Heart right ventricle (tissue), 16 donors: ENCODE measurements around the gene TMTC4. TPM values are rescaled to one million over a fixed set of nuclear protein-coding genes. Genes with fewer than 3 reads are reported as not detected.
A peak's percentile ranks its signal among the peaks of the same experiment; 100 is the strongest.

Experiments used
- ATAC-seq, 8 donors: fragments of 200-7000 bp; cut with Tn5 transposase; one replicate each; pipeline ENCODE4 v1.9.1; 2020; ENCODE audit warnings: mild to moderate bottlenecking in 8 of 8, moderate library complexity in 8 of 8, moderate number of reproducible peaks in 1 of 8
- DNase-seq, 2 donors: peaks; one replicate each; pipeline ENCODE4 v3.0.0-alpha.2; 2020
- H3K27ac ChIP-seq, 10 donors: fragments of 200-600 bp; sonication (generic) in 2 of 10; one replicate each; pipeline versions ENCODE4 v1.5.0 to v1.8.0; 2020 to 2022; ENCODE audit warnings: mild to moderate bottlenecking in 3 of 10
- H3K27me3 ChIP-seq, 7 donors: fragments of 200-600 bp; one replicate each; pipeline ENCODE4 v1.8.0; 2021 to 2022; ENCODE audit warnings: mild to moderate bottlenecking in 2 of 7
- H3K36me3 ChIP-seq, 9 donors: fragments of 200-600 bp; sonication (generic) in 1 of 9; one replicate each; pipeline versions ENCODE4 v1.5.0 to v1.8.0; 2020 to 2022; ENCODE audit warnings: mild to moderate bottlenecking in 2 of 9
- H3K4me1 ChIP-seq, 9 donors: fragments of 200-600 bp; sonication (generic) in 1 of 9; one replicate each; pipeline versions ENCODE4 v1.5.0 to v1.8.0; 2020 to 2022; ENCODE audit warnings: mild to moderate bottlenecking in 4 of 9
- H3K4me3 ChIP-seq, 10 donors: fragments of 200-600 bp; sonication (generic) in 2 of 10; one replicate each; pipeline versions ENCODE4 v1.5.0 to v1.8.0; 2020 to 2022; ENCODE audit warnings: mild to moderate bottlenecking in 7 of 10, moderate library complexity in 2 of 10
- H3K9me3 ChIP-seq, 11 donors: fragments of 200-600 bp in 10 of 11; sonication (generic) in 2 of 11; one replicate each; pipeline versions ENCODE4 v1.5.0 to v1.8.0; 2013 to 2022; ENCODE audit warnings: mild to moderate bottlenecking in 2 of 11, control low read depth in 1 of 11, moderate library complexity in 1 of 11
- WGBS, 2 donors: extraction: QIAGEN DNeasy Blood & Tissue Kit; methylation state at CpG; one replicate each; pipeline ENCODE4 v1.1.7; 2013; ENCODE audit warnings: inconsistent platforms in 1 of 2; 5-methylcytosine and 5-hydroxymethylcytosine counted together
- intact Hi-C, 10 donors: fragments of 100-400 bp; cut with DNase I; formaldehyde crosslinking; loops; one replicate each; pipeline versions ENCODE4 v1.11.1 to v1.14.2; 2022
- polyA plus RNA-seq, 2 donors: library from polyadenylated mRNA; stranded (reverse); fragments of 200-250 nt; gene quantifications; one replicate each; pipeline ENCODE4 v1.2.3, GENCODE V29; 2013
- total RNA-seq, 10 donors: library from RNA; stranded (reverse); fragmentation: NEBNext Ultra II Directional in 3 of 10; extraction: Animal tissue kit (Norgen Biotek cat#: 25700) in 3 of 10; gene quantifications; one replicate each; pipeline versions ENCODE4 v1.2.1 to v1.2.4, GENCODE V29; 2021 to 2023
- TF ChIP-seq, protein P1 (sequence below), 9 donors: fragments of 200-600 bp; sonication (generic) in 2 of 9; IDR thresholded peaks; one replicate each; pipeline versions ENCODE4 v1.5.0 to v1.8.0; 2021 to 2022; ENCODE audit warnings: antibody characterized with exemption in 9 of 9, mild to moderate bottlenecking in 5 of 9, moderate library complexity in 1 of 9
- donor health status: Arrhythmogenic right ventricular cardiomyopathy.
- donor health status: ischemic (EF 13 %, LVEDD 7.1; RV severe dilation, severe dysfunction).
- donor health status: healthy with polysubstance abuse.
- donor health status: DM: no; HTN: yes; CAD: no.
- donor health status: DM: no; HTN: no; CAD: no.
- donor health status: ischemic (EF 25% LVEDD 6.9; RV normal size, moderate dysfunction).
- donor health status: ischemic (EF 25% LVEDD 5.7; RV mildly dilated, moderate dysfunction).
- donor health status: healthy.
- donor health status: DM: yes; HTN: yes; CAD: no.
- donor health status: Ischemic cardiomyopathy.
- donor health status: ischemic (EF 35%, LVEDD 5.7; RV mildly dilated, moderate dysfunction).
- donor health status: nonischemic (EF 11% LVEDD 7.7; RV severe dilation, severe dysfunction).
- donor health status: DM: yes; HTN: yes; CAD: no.
- donor health status: PGD.
- donor health status: ischemic (EF 29% LVEDD 5.4; RV normal size, mild dysfunction).
- donor health status: nonischemic (EF 23%, LVEDD 6.1; RV moderate dilation, normal function).

TMTC4 gene
- total and polyA plus RNA-seq, 12 donors, result 2.5 to 9.4 (median 6.0) TPM

DNA sequence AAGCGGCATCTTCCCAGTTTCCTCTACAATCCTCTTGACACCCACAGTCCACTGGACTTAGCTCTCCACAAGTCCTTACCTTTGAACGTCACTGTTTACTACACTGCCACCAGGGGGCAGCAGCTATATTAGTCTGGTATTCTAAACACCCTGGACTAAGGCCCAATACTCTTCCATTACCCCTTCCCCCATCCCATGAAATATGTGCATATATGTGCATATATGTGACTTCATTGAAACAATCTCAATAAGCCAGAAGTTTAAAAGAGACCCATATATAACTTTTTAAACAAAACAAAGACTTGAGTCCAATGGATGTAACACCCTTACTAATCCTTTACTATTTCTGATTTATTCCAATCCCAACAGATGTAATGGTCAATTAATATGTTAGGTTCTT is 101.5 kb downstream of the TMTC4 start:
- Histone ChIP-seq H3K27ac (no peak overlapping the region), H3K4me3 (no peak overlapping the region), H3K27me3 (no peaks in the 10 kb centered on the region), H3K4me1 (no peaks in the 10 kb centered on the region), H3K36me3 (no peaks in the 10 kb centered on the region), H3K9me3 (no peaks in the 10 kb centered on the region)
- ATAC-seq, result peak in 5 of 8 donors; percentile 62 to 70 (median 69)
- 38 to 41% methylated on average over 2 of the region's 2 CpGs for WGBS, 2 donors
- DNase-seq, result peak; percentile 46 to 61
- TF ChIP-seq, protein P1, sequence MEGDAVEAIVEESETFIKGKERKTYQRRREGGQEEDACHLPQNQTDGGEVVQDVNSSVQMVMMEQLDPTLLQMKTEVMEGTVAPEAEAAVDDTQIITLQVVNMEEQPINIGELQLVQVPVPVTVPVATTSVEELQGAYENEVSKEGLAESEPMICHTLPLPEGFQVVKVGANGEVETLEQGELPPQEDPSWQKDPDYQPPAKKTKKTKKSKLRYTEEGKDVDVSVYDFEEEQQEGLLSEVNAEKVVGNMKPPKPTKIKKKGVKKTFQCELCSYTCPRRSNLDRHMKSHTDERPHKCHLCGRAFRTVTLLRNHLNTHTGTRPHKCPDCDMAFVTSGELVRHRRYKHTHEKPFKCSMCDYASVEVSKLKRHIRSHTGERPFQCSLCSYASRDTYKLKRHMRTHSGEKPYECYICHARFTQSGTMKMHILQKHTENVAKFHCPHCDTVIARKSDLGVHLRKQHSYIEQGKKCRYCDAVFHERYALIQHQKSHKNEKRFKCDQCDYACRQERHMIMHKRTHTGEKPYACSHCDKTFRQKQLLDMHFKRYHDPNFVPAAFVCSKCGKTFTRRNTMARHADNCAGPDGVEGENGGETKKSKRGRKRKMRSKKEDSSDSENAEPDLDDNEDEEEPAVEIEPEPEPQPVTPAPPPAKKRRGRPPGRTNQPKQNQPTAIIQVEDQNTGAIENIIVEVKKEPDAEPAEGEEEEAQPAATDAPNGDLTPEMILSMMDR (IDR thresholded peaks at IDR 0.05), result peak; percentile 30 to 78 (median 68)
- intact Hi-C loops, result loop anchor here in 3 of 10 donors (2.0 to 10.0 kb wide), 2 partner anchors 102 to 532 kb away; partner anchors contain the start of gene TMTC4 (in 1 of the 3)

DNA sequence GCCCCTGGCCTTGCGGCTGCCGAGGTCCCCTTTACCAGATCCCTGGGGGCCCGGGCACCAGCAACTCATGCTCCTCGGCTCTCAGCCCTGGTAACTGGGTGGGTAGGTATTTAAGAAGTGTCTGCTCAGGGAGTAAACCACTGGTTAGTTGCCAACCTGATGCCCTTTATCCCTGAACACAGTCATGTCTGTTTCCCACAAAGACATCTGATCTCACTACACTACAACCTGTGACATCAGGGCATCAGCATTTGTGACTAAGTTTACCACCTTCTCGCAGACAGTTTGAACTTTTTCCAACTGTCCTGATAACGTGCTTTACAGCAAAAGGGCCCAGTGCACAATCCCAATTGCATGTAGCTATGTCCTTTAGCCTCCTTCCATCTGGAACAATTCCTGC is 108.1 kb downstream of the TMTC4 start:
- 82 to 87% methylated on average over 6 of the region's 6 CpGs for WGBS, 2 donors
- intact Hi-C loops, result no loop called here
- Histone ChIP-seq H3K27ac (no peak overlapping the region), H3K4me3 (no peak overlapping the region), H3K36me3 (no peaks in the 10 kb centered on the region), H3K9me3 (peaks cover 0 to 9% (median 0%) of the 10 kb centered on the region in 11 donors), H3K27me3 (no peaks in the 10 kb centered on the region), H3K4me1 (no peaks in the 10 kb centered on the region)
- no peak for DNase-seq
- TF ChIP-seq, protein P1 (IDR thresholded peaks at IDR 0.05), result no peak
- no peak for ATAC-seq

DNA sequence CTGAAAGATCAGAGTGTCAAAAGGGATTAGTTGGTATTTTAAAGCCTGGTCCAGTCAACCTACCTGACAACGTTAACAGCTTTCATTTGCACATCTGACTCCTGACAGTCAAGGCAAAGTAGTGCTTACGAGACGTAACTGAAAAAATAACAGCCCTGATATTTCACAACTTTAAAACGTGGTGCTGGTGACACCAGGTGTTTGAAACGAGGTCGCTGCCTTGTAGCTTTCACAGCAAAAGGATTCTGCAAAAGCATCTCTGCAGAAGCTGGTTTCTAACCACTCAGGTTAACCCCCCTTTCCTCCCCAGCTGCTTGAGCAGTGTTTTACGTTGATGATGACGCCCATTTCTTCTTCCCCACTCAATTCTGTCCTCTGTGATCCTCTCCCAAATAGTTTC is 109.3 kb downstream of the TMTC4 start:
- WGBS, 2 donors, result 67 to 68% methylated on average over 8 of the region's 8 CpGs
- no peak for ATAC-seq

DNA sequence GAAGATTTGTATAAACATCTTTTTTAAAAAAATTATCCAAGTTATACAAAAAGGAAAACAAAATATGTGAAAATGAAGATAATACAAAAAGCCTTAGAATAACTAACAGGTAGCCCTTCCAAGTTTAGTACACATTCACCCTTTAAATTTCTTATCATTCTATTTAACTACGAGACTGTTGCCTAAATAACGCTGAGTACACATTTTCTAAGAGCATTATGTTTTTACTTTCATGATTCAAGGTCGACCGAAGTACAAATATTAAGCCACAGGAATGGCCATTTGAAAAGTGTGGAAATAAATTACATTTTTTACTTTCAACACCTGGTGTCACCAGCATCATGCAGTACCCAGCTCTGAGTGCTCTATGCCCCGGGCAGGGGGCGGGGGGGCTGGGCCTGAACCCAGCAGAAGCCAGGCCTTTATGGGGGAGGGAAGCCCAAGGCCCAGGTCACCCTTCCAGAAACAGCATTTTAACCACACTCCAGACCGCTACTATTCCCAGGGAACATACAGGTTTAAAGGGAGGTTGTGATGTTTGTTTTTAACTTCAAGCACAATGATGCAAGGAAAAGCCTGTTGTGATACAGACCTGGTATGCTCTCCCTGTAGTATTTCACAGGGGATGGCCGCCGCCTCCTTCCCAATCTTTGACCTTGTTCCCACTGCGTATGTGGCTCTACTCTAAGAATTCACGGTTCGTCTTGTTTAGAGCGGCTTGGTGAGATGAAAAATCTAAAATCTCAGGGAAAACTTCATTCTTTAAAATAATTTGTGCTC is 110.0 kb downstream of the TMTC4 start:
- no peak overlapping the region for H3K4me3 ChIP-seq
- no peaks in the 10 kb centered on the region for H3K27me3 ChIP-seq
- TF ChIP-seq, protein P1 (IDR thresholded peaks at IDR 0.05), result no peak
- intact Hi-C loops, result no loop called here
- no peaks in the 10 kb centered on the region for H3K36me3 ChIP-seq
- H3K27ac ChIP-seq, result no peak overlapping the region
- H3K4me1 ChIP-seq, result no peaks in the 10 kb centered on the region
- 83 to 84% methylated on average over 13 of the region's 13 CpGs for WGBS, 2 donors
- ATAC-seq, result no peak
- DNase-seq, result no peak
- peaks cover 0 to 9% (median 0%) of the 10 kb centered on the region in 11 donors for H3K9me3 ChIP-seq

More for the DNA sequence above, 109.3 kb downstream of the TMTC4 start:
- no peak overlapping the region for H3K4me3 ChIP-seq
- TF ChIP-seq, protein P1 (IDR thresholded peaks at IDR 0.05), result no peak
- DNase-seq, result no peak
- no peaks in the 10 kb centered on the region for H3K27me3 ChIP-seq
- no peaks in the 10 kb centered on the region for H3K4me1 ChIP-seq
- H3K36me3 ChIP-seq, result no peaks in the 10 kb centered on the region
- intact Hi-C loops, result no loop called here
- no peak overlapping the region for H3K27ac ChIP-seq
- peaks cover 0 to 9% (median 0%) of the 10 kb centered on the region in 11 donors for H3K9me3 ChIP-seq
